Measurements from ENCODE around the gene SRI.

Gene SRI

GRCh38 chr7:88215295-88215694, 4.5 kb downstream of the SRI start:
- DNase-seq (ENCODE audit: insufficient read length, low spot score), result no peak
- TF ChIP-seq, protein P1, sequence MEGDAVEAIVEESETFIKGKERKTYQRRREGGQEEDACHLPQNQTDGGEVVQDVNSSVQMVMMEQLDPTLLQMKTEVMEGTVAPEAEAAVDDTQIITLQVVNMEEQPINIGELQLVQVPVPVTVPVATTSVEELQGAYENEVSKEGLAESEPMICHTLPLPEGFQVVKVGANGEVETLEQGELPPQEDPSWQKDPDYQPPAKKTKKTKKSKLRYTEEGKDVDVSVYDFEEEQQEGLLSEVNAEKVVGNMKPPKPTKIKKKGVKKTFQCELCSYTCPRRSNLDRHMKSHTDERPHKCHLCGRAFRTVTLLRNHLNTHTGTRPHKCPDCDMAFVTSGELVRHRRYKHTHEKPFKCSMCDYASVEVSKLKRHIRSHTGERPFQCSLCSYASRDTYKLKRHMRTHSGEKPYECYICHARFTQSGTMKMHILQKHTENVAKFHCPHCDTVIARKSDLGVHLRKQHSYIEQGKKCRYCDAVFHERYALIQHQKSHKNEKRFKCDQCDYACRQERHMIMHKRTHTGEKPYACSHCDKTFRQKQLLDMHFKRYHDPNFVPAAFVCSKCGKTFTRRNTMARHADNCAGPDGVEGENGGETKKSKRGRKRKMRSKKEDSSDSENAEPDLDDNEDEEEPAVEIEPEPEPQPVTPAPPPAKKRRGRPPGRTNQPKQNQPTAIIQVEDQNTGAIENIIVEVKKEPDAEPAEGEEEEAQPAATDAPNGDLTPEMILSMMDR (IDR thresholded peaks at IDR 0.05; ENCODE audit: insufficient read depth, missing control alignments), result no peak
- no peak for FAIRE-seq

- TF ChIP-seq, protein P1 (IDR thresholded peaks at IDR 0.05; ENCODE audit: insufficient read depth, missing control alignments), result no peak
- FAIRE-seq (no peak), DNase-seq (ENCODE audit: insufficient read length, low spot score) (no peak)
Observed at GRCh38 chr7:88214456-88214855, 5.4 kb downstream of the SRI start.

DNA sequence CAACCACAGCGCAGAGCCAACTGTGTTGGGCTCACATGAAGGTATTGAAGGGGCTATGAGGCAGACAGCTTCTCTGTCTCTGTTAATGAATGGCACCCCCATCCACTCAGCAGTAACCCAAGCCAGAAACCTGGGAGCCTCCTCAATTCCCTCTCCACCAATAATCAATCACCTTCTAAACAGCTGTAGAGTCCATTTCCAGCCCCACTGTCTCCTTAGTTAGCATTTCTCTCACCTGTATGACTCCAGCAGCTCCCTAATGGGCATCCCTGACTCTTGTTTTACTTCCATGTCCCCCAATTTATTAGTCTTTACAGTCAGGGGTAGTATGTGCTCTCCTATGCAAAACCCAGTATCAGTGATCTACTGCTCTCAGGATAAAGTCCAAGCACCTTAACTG, 6.9 kb downstream of the SRI start:
- DNase-seq (ENCODE audit: insufficient read length, low spot score) (no peak), FAIRE-seq (no peak)
- TF ChIP-seq, protein P1 (IDR thresholded peaks at IDR 0.05; ENCODE audit: insufficient read depth, missing control alignments), result no peak

- DNase-seq (ENCODE audit: insufficient read length, low spot score) (no peak), FAIRE-seq (no peak)
- TF ChIP-seq, protein P1 (IDR thresholded peaks at IDR 0.05; ENCODE audit: insufficient read depth, missing control alignments), result no peak
Observed at GRCh38 chr7:88208521-88208920, 11.3 kb downstream of the SRI start.

- no peak for DNase-seq (ENCODE audit: insufficient read length, low spot score)
- no peak for FAIRE-seq
- TF ChIP-seq, protein P1 (IDR thresholded peaks at IDR 0.05; ENCODE audit: insufficient read depth, missing control alignments), result no peak
Observed at GRCh38 chr7:88206254-88206653, 13.6 kb downstream of the SRI start.

GRCh38 chr7:88205179-88205578, 14.7 kb downstream of the SRI start:
- TF ChIP-seq, protein P1 (IDR thresholded peaks at IDR 0.05; ENCODE audit: insufficient read depth, missing control alignments), result no peak
- FAIRE-seq (no peak), DNase-seq (ENCODE audit: insufficient read length, low spot score) (no peak)

GRCh38 chr7:88204525-88205110, 15.2 kb downstream of the SRI start:
- no peak for DNase-seq (ENCODE audit: insufficient read length, low spot score)
- TF ChIP-seq, protein P1 (IDR thresholded peaks at IDR 0.05; ENCODE audit: insufficient read depth, missing control alignments), result no peak
- FAIRE-seq, result no peak
